GM18508 (cell line): ENCODE results near the gene CDSN.

Source experiments
- ATAC-seq: cut with Tn5 transposase; IDR thresholded peaks from one replicate; pipeline ENCODE4 v1.9.1; 2021; ENCODE audit warnings: moderate number of reproducible peaks; ENCODE audit not compliant: insufficient read depth, unreplicated experiment

The CDSN gene

DNA sequence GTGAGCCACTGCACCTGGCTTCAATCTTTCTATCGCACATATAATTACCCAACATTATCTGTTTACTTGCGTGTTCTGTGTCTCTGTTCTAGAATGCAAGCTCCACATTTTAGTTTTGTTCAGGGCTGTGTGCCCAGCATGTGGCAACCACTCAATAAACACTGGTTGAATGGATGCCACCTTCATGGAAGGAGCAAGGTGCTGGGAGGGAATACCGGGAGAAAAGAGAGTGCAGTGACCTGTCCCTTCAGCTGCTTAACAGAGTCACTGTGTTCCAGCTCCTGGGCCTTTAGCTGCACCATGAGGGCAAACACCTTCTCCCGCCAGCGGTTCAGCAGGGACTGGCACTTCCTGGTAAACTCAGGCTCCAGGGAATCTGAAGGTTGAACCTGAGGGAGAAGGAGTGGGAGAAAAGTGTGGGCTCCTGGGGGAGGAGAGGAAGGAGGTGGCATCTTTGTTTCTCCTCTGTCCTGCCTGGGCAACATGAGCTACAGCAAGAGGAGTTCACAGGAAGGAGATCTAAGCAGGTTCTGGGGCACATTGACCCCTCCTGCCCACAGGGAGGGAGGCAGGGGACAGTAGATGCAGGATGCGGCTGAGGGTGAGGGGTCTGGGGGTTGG, 29.7 kb upstream of the CDSN start:
- no peak for ATAC-seq

DNA sequence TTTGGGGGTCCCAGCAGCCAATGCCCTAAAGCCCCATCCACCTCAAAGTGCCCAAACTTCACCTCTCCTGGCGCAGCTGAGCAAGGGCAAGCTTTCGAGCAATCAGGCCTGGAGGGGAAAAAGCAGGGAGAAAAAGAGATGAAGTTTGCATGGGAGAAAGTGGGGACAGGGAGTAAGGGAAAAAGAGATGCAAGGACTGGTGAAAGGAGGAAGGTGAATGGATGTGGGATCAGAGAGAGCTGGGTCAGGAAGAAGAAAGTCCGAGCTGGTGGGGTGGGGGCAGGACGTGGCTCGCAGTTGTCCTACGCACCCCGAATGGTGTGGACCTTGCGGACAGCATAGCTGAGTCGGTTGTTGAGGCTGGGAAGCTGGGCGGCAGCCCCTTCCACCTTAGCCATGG, 25.1 kb upstream of the CDSN start:
- ATAC-seq, result no peak

DNA sequence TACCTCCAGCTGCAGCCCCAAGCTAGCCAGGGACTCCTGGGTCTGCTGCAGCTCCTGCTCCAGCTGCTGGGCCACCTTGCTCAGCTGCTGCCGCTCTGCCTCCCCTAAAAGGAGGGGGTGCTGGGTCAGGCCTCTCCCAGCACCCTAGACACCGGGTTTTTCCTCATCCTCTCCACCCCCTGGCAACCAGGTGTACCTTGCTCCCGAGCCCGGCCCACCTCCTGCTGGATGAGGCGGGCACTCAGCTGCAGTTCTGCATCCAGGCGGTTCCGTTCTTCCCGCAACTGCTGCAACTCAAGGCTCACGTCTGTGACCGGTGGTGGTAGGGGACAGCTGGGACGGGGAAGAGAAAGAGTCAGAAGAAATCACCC, 24.7 kb upstream of the CDSN start:
- no peak for ATAC-seq

DNA sequence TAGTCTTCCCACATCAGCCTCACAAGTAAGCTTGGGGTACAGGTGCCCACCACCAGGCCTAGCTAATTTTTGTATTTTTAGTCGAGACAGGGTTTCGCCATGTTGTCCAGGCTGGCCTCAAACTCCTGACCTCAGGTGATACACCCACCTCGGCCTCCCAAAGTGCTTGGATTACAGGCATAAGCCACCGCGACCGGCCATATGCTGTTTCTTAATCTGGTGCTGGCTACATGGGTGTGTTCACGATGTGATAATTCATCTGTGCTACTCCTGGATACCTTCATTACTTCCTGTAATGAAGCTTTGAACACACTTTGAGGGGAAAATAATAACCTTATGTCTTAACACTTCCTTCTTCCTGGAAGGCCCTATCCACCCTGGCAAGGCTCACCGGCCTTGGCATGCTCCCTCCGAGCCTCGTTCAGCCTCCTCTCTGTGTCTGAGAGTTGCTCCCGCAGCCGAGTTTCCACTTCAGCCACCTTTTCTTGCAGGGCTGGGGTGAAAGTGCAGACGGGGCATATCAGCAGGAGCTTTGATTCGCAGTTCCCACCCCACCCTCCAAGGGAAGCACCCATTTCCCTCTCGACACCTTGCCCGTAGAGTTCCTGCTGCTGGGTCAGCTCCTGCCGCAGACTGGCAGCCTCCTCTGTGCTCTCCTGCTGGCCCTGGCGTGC, 24.2 kb upstream of the CDSN start:
- ATAC-seq, result no peak

DNA sequence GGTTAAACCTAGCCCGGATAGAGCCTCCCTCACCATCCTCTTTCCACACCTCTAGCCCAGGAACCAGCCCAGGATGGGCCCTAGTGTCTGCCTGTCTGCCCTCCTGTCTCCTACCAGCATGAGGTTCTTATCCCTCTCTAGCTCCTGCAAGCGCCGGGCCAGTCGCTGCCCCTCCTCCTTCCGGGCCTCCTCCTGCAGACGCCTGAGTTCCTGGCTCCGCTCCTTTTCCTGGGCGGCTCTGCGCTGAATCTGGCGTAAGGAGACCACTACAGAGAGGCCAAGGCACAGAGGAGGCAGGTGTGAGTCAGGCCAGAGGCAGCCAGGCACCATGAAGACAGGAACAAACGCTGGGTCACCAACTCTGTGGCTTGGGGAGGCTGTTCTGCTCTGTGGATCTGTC, 22.9 kb upstream of the CDSN start:
- ATAC-seq, result no peak

DNA sequence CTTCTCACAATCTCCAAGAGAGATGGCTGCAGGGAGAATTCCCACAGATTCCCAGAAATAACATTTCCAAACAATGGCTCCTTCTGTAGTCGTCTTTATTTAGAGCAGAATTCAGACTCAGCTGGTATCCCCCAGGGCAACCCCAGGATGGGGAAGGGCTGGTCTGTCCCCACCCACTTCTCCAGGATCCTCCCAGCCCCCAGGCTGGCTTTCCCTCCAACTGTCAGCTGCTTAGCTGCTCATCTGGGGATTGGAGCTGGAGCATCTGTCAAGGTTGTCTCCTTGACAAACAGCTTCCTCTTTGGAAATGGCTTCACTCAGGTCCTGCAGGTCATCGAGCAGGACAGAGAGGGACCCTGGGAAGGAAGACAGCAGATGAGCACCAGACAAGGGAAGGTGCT, 22.1 kb upstream of the CDSN start:
- no peak for ATAC-seq

DNA sequence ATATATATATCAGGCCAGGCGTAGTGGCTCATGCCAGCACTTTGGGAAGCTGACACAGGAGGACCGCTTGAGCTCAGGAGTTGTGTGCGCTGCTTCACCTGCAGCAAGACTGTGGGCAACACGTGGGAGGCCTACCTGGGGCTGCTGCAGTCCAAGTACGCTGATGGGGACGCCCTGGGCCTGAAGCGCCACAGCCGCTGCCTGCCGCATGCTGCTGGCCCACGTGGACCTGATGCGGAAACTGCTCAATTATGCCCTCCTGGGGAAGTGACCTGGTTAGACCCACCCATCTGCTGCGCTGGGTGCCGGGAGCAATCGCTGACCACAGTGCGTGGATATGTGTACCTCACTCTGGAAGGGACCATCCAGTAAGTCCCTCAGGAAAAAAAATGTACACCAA, 20.4 kb upstream of the CDSN start:
- ATAC-seq, result no peak

DNA sequence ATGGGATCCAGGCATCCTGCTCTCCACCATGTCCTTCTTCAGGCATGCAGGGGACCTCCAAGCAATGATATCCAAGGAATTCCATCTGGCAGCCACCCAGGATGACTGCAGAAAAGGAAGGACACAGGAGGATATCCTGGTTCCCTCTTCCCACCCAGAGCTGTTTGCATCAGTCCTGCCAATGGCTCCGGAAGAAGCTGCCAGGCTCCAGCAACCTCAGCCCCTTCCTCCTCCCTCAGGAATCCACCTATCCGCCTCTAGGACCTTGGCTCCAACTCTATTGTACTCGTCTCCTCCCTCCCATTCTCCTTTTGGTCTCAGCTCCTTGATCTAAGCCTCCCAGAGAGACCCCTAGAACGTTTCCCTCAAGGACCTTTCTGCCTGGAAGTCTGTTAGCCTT, 19.4 kb upstream of the CDSN start:
- no peak for ATAC-seq

DNA sequence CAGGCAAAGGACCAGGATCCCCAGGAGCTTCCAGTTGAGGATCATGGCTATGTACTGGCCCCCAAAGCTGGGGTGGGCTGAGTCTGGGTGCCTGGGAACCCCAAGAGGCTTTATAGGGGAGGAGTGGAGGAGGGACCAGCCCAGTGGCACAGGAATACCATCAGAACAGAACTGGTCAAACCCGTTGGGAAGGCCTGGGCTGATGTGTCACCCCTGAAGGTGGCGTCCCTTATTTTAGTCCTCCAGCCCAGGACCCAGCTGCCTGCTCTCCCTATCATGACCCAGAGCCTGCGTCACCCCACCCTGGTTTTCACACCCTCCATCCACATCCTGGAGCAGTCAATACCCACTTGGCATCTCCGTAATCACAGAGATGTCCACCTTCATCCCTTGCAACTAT, 18.7 kb upstream of the CDSN start, which contains the start of gene PSORS1C2:
PSORS1C2 (minus strand) TSS at position 85 of the 400 bp plus-strand sequence; CDS start at position 45, 40 bp downstream.
- no peak for ATAC-seq

DNA sequence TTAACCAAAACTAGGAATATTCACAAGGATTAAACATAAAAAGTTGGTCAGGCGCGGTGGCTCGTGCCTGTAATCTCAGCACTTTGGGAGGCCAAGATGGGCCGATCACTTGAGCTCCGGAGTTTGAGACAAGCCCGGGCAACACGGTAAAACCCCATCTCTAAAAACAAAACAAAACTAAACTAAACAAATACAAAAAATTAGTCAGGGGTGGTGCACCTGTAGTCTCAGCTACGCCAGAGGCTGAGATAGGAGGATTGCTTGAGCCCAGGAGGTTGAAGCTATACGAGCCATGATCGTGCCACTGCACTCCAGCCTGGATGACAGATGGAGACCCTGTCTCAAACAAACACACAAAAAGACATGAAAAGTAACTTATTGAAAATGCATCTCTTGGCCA, 15.5 kb upstream of the CDSN start:
- ATAC-seq, result no peak

DNA sequence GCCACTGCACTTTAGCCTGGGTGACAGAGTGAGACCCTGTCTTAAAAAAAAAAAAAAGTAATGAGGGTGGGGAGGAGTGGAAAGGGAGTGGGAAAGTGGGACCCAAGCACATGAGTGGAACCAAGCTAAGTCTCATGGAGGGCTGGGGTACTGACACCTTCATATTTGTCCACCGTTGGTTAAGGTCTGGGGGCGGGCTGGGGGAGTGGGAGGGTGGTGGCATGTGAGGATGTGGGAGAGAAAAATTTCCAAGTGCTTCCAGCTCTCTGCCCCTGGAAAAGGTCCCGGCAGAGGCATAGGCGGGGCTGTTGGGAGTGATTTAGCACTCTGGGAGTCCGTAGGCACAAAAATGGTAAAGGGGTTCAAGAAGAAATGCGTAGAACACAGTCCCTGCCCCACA, 12.6 kb upstream of the CDSN start:
- ATAC-seq, result no peak

DNA sequence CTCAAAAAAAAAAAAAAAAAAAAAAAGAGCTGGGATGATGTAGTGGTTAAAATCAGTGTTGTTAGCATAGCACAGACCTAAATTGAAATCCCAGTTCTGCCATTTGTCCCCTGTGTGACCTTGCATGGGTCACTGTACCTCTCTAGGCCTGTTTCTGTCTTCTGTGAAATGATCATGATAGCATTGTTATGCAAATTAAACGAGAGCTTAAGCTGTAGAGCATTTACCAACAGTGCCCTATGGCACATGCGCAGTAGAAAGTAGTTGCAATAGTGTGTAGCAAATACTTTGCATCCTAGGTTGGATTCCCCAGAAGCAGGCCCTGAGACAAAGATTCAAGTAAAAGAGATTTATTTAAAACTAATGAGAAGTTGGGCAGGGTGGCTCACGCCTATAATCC, 11.3 kb upstream of the CDSN start:
- ATAC-seq, result no peak

DNA sequence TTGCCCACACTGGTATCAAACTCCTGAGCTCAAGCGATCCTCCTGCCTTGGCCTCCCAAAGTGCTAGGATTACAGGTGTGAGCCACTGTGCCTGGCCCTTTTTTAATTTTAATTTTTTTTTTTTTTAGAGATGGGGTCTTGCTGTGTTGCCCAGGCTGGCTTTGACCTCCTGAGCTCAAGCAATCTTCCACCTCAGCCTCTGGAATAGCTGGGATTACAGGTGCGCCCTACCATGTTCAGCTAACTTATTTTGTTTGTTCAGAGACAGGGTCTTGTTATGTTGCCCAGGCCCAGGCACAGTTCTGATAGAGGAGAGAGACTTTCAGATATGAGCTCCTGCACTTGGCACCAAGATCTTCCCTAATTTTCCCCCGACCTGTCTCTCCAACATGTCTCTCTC, 10.5 kb upstream of the CDSN start:
- ATAC-seq, result no peak

DNA sequence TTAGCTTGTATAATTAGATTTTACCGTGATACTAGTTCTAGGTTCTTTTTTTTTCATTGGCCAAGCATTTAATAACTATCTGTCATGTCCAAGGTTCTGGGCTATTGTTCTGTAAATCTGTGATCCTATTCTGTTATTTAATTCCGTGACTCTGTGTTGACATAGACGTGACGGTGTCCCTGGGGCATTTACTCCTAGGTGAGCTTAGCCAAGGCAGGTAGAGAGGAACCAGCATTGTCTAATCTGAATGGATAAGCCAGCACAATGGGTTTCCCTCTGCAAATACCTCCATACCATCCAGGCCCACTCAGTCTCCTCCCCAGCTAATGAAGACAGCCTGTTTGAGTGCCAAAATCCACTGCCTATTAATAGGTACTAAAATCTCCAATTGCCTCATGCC, 8.9 kb upstream of the CDSN start:
- no peak for ATAC-seq

DNA sequence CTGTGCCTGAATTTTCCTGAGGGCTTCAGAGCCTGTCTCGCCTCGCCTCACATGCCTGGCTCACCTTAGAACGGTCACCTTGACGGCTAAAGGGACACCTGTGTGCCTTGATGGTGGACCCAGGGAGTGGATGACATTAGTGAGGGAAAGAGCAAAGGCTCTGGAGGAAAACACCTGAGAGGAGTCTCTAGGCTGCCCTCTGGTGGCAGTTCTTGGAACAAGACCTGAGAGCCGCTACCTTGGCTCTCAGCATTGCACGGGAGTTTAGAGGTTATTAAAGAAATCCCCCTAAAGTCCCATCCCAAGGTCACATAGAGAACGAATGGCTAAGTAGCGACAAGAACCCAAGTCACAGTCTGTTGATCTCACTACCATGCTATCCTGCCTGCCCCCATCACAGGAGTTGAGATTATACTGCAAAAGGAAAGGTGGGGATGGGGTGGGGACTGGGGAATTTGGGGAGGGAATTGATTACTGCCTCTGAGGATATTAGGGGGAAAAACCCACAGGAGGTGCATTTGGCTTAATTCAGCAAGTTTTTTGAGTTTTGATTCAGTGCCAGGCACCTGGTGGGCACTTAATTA, 7.9 kb upstream of the CDSN start:
- ATAC-seq, result no peak

DNA sequence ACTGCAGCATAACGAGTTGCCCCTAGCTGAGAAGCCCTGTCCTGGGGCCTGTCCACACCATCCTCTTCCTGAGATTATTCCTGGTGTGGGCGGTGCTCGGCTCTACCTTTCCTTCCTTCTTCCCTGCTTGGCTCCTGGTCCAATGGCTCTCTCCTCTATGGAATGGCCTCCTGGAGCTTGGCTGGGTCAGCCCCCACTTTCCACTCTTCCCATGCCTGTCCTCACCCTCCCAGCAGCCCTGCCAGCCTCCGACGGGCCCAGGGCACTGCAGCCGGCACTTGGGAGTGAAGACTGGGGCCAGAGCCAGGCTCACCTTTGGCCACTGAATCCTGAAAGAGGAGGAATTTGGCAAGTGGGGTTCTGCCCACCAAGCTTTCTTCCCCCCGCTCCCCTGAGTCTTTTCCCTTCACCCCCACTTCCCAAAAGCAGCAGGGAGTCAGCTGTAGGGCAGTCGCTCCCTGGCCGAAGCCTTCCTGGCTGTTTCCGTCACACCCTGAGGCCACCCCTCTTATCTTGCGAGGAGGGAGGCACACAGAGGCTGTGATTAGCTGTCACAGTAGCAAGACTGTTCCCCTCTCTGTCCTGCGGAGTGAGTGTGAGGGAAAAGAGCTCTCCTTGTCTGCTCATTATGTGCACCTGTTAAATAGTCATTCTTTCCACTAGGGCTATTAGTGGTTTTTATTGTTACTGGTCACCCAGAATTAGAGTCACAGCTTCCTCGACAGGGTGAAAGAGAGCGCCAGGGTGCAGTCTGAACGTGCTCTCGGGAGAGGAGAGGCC, 6.3 kb upstream of the CDSN start:
- ATAC-seq, result no peak

DNA sequence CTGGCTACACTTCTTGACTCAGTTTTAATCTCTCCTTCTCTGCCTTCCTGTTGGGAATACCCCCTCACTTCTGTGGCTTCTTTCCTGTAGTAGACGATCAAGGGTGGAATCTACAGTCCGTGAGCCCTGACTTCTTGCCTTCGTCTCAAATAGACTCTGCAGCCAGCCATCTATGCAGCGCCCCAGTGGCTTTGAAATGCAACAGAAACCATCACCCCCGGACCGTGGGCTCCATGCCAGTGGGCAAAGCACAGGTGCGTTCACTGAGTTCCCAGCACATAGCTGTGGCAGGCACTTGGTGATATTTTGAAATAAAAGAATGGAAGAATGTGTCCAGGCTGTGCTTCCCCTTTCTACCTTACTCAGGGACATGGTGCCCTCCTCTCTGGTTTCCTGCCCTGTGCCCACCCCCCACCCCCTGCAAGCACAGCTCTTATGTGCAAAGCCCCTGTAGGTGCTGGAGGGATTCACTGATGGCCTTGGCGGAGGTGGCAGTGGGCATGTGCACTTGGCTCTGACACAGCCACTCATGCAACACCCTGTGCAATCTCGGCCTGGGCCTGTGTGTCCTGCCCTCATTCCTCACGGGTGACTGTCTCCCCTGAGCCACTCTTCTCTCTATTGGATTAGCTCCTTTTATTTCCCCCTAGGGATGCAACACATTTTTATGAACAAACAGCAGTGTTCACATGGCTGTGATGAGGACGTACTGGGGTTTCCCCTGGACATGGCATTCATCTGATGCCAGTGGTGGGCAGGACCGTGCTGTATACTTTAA, 5.5 kb upstream of the CDSN start:
- ATAC-seq, result no peak

DNA sequence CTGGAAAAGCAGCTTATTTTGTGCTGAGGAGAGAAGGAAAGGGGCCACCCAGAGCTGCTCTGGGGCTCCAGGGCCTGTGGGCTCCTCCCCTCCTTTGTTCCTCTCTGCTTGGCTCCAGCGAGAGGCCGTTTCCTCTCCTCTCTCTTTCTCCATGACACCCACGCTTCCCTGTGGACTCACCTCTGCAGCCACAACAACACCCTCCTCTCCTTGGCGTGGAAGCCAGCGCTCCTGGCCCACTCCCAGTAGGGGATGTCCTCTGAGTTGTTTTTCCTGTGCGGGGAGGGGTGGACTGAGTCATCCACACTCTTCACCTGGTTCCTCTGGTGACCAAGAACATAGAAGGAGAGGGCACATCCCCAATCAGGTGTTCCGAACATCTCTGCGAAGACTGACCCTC, 4.9 kb upstream of the CDSN start:
- no peak for ATAC-seq

DNA sequence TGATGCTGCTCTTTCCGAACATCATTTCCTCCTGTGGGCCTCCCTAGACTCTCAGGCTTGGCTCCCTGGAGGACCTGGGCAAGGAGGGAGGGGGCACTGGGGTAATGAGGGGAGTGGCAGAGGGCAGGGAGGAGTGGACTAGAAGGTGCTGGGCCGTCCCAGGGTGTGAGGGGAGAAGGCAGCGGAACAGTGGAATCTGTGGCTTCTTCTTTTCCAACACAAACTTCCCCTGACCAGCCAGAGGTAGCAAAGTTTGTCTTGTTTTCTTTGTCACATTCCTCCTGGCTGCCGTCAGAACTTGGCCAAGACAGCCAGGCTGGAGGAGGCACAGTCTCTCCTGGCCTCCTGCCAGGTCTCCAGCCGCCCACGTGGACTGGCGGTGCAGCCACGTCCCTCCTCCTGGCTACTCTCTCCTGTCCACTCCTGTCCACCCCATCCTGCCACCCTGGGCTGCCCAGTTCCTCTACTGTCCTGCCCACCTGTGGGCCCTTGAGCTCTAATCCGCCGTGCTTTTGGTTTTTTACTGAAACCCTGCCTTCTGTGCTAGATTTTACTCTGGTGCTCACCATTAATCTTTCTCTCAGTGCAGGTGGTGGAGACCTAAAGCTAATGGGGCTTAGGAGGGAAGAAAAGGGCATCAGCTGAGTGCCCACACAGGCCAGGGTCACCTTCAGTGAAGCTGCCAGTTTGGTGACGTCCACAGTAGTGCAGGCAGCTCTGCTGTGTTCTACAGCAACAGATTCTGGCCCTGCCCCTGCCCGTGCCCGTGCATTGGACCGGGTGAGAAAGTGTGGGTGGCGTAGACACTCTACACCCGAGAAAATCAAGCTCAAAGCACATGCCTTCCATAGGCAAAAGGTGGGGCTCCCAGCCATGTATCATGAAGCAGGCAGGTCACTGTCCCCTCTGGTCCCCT, 2.8 kb upstream of the CDSN start:
- ATAC-seq, result no peak
